Spleen (tissue), 7 donors: ENCODE data around the gene SLC26A6.

Source experiments
- CTCF ChIP-seq, 11 experiments: fragments of 200-600 bp in 7 of 11; fragments of 450-650 bp in 4 of 11; sonication (generic) in 4 of 11; IDR thresholded peaks in 8 of 11; conservative IDR thresholded peaks in 3 of 11; 1 replicate in 7 of 11; 2 replicates in 4 of 11; pipeline versions ENCODE4 v1.4.0 to v1.8.0; 2016 to 2021; ENCODE audit warnings: antibody characterized with exemption in 11 of 11, inconsistent platforms in 4 of 11, mild to moderate bottlenecking in 1 of 11
- POLR2A ChIP-seq, 3 donors: fragments of 450-650 bp; IDR thresholded peaks; one replicate each; pipeline ENCODE4 v1.5.1; 2017; ENCODE audit warnings: antibody characterized with exemption in 3 of 3, mild to moderate bottlenecking in 1 of 3
- POLR2AphosphoS5 ChIP-seq, 3 donors: sonication (generic); formaldehyde crosslinking; IDR thresholded peaks; one replicate each; pipeline ENCODE4 v1.5.1; 2017; ENCODE audit warnings: antibody characterized with exemption in 3 of 3
- donor health status: DM: no; HTN: no; CAD: no; lungs with moderate emphysema.
- donor health status: DM: no; HTN: no; CAD: no.
- donor health status: DM: no; HTN: no; CAD: no.

GRCh38 chr3:48648188-48648850 lies 13.1 kb upstream of the SLC26A6 start:
- TF ChIP-seq CTCF (IDR thresholded peaks at IDR 0.05 in 8 of 11, conservative IDR thresholded peaks at IDR 0.05 in 3 of 11) (no peak), POLR2AphosphoS5 (IDR thresholded peaks at IDR 0.05) (no peak), POLR2A (IDR thresholded peaks at IDR 0.05) (no peak)
